GM12801 (cell line): Measurements from ENCODE around the gene MS4A3.

Source experiments
- TF ChIP-seq, protein P1 (sequence below): IDR thresholded peaks from one replicate; pipeline ENCODE4 v1.5.1; 2011; ENCODE audit warnings: control low read depth; ENCODE audit not compliant: insufficient read length; ENCODE audit errors: extremely low read depth

Gene MS4A3

DNA sequence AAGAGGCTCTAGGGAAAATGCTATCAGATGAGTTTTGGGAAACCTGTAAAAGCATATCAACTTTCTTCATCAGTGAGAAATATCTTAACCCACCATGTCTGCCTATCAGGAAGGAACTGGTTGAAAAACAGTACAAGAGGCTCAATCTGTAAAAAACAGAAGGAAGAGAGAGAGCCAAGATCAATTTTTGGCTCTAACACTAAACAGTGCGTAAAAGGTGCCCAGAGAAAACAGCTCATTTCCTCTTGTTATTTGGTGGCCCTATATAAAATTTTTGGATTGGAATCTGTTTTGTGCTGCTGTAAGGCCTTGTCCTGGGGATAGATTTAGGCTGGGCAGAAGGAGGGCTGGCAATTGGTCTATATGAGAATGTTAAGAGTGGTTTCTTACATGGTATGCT is 44.1 kb downstream of the MS4A3 start:
- TF ChIP-seq, protein P1, sequence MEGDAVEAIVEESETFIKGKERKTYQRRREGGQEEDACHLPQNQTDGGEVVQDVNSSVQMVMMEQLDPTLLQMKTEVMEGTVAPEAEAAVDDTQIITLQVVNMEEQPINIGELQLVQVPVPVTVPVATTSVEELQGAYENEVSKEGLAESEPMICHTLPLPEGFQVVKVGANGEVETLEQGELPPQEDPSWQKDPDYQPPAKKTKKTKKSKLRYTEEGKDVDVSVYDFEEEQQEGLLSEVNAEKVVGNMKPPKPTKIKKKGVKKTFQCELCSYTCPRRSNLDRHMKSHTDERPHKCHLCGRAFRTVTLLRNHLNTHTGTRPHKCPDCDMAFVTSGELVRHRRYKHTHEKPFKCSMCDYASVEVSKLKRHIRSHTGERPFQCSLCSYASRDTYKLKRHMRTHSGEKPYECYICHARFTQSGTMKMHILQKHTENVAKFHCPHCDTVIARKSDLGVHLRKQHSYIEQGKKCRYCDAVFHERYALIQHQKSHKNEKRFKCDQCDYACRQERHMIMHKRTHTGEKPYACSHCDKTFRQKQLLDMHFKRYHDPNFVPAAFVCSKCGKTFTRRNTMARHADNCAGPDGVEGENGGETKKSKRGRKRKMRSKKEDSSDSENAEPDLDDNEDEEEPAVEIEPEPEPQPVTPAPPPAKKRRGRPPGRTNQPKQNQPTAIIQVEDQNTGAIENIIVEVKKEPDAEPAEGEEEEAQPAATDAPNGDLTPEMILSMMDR, result no peak

DNA sequence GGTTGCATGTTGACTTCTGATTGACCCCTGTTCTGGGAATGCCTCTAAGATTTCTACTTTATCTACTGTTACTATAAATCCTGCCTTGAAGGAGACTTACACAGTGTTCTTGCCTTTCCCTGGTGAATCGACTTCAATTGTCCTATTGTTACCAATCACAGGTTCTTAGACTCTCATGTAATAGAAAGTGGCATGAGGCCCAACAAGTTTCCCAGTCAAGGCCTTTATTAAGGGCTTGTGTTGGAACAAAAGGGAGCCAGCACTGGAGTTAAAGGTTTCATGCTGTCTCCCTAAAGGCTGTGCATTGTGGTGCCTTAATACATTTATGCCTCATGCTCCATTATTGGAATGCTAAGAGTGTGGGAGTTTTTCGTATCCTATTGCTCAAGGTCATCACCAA is 55.3 kb downstream of the MS4A3 start:
- TF ChIP-seq, protein P1, result no peak

DNA sequence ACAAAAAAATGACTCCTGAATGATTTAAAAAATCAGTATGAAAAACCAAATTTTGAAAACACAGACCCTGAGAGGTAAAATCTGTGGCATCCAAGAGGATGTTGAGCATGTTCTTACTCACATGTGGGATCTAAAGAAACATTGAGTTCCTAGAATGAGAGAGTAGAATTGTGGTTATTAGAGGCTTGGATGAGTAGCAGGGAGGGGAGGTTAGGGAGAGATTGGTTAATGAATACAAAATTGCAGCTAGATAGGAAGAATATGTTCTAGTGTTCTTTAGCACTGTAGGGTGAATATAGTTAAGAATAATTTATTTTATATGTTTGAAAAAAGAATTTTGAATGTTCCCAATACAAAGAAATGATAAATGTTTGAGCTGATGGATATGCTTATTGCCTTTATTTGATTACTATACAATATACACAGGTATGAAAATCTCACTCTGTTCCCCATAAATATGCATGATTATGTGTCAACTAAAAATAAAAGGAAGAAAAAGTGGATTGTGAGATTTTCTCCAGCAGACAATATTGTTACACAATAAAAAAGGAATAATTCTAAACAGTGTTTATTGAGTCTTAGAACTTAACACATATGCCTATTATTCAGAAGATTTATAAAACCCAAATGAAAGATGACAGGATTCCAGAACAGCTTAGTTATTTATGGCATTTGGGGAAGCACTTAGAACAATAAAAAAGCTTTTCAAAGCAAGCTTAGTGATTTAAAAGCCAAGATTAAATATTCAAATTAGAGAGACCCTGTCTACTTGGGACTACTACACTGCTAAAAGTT is 60.7 kb downstream of the MS4A3 start:
- TF ChIP-seq, protein P1, result no peak

DNA sequence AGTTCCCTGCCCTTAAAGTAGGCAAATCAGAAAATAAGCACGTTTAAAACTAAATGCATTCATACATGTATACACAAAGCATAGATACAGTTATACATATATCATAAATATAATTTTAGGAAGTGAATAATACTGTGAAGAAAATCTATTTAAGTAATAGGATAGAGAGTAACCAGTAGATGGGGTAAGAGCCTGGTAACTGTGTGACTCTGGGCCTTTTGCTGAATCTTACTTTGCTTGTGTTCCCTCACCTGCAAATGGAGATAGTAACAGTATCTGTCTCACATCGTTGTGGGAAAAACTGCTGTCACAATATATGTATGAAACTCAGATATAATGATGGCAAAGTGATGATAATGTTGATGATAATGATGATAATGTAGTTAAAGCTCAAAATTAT is 61.9 kb downstream of the MS4A3 start:
- TF ChIP-seq, protein P1, result no peak

DNA sequence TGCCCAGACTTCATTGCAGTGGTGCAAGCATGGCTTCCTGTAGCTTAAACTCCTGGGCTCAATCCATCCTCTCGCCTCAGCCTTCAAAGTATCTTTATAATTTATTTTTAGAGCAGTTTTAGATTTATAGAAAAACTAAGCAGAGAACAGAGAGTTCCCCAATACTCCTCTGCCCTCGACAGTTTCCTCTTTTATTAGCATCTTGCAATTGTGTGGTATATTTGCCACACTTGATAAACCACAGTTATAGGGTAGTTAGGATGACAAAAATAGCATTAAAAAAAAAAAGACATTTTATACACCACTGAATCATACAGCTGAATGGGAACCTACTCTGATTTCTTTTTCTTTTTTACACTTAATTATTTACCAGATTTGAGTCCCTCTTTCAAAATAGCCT is 63.2 kb downstream of the MS4A3 start:
- TF ChIP-seq, protein P1, result no peak
